HG02798 (cell line): ENCODE data around the gene ZNF780A.
"Not testable (repeated sequence)": the region's sequence is repeated elsewhere in the genome, so short reads cannot be mapped to it uniquely, and the experiment has no call there.

ENCODE experiments used
- ATAC-seq: cut with Tn5 transposase; IDR thresholded peaks from one replicate; pipeline ENCODE4 v1.9.1; 2021; ENCODE audit warnings: mild to moderate bottlenecking; ENCODE audit not compliant: unreplicated experiment, poor library complexity

Gene ZNF780A

GRCh38 chr19:40088299-40089047 is 2.3 kb downstream of the ZNF780A start:
- no peak for ATAC-seq

- no peak for ATAC-seq
Observed at GRCh38 chr19:40084948-40085347, 5.8 kb downstream of the ZNF780A start.

GRCh38 chr19:40081411-40081810 is 9.3 kb downstream of the ZNF780A start:
- no peak for ATAC-seq

GRCh38 chr19:40080289-40080688 is 10.5 kb downstream of the ZNF780A start:
- no peak for ATAC-seq

GRCh38 chr19:40078377-40078776 is 12.4 kb downstream of the ZNF780A start:
- ATAC-seq = no peak

- ATAC-seq = no peak
Observed at GRCh38 chr19:40070058-40070457, 20.7 kb downstream of the ZNF780A start.

GRCh38 chr19:40059624-40060023 is 31.1 kb downstream of the ZNF780A start:
- no peak for ATAC-seq

GRCh38 chr19:40057166-40057565 is 33.6 kb downstream of the ZNF780A start:
- ATAC-seq = no peak

GRCh38 chr19:40056505-40056904 is 34.2 kb downstream of the ZNF780A start:
- ATAC-seq = no peak

- ATAC-seq = peak; percentile 81
Observed at GRCh38 chr19:40055832-40056504, 34.8 kb downstream of the ZNF780A start, which contains the start of gene ZNF780B. TSS of gene ZNF780B (minus strand) at chr19:40056231. CDS start at chr19:40050332, 5,899 bp downstream.

GRCh38 chr19:40055049-40055448 is 35.7 kb downstream of the ZNF780A start:
- no peak for ATAC-seq

GRCh38 chr19:40054632-40055031 is 36.1 kb downstream of the ZNF780A start:
- ATAC-seq = no peak

- no peak for ATAC-seq
Observed at GRCh38 chr19:40053491-40053890, 37.3 kb downstream of the ZNF780A start.

GRCh38 chr19:40041718-40042117 is 49.0 kb downstream of the ZNF780A start:
- ATAC-seq = not testable (repeated sequence)

- ATAC-seq = not testable (repeated sequence)
Observed at GRCh38 chr19:40038047-40038446, 52.7 kb downstream of the ZNF780A start.

GRCh38 chr19:40035996-40036395 is 54.7 kb downstream of the ZNF780A start:
- ATAC-seq = no peak

GRCh38 chr19:40033989-40034560 is 56.7 kb downstream of the ZNF780A start:
- no peak for ATAC-seq

- no peak for ATAC-seq
Observed at GRCh38 chr19:40026597-40026970, 64.2 kb downstream of the ZNF780A start.

GRCh38 chr19:40025938-40026596 is 64.7 kb downstream of the ZNF780A start:
- ATAC-seq = no peak

- no peak for ATAC-seq
Observed at GRCh38 chr19:40023969-40024368, 66.8 kb downstream of the ZNF780A start.
